Panc1 (cell line): ENCODE measurements around the gene DIP2C. TPM values are rescaled to one million over a fixed set of nuclear protein-coding genes. Genes with fewer than 3 reads are reported as not detected.

Source experiments
- ATAC-seq: fragments of 200-7000 bp; cut with Tn5 transposase; 2 replicates; pipeline ENCODE4 v1.9.1; 2020; ENCODE audit warnings: mild to moderate bottlenecking, moderate library complexity
- BruUV-seq: library from RNA; stranded (reverse); fragments of 400-500 nt; replicated peaks from 2 replicates; lab custom pipeline; 2021; lab: Mats Ljungman, UMichigan
- CTCF ChIA-PET: fragments of 300-600 bp; sonication (Branson Sonifier 250); formaldehyde crosslinking; loops from one replicate; lab custom pipeline; 2022; ENCODE audit warnings: antibody characterized with exemption; lab: Charles Lee
- POLR2A ChIA-PET: fragments of 300-600 bp; sonication (Branson Sonifier 250); formaldehyde crosslinking; loops from one replicate; lab custom pipeline; 2022; ENCODE audit warnings: antibody characterized with exemption; lab: Charles Lee
- DNase-seq: peaks from one replicate; pipeline ENCODE4 v3.0.0-alpha.2; 2010; ENCODE audit warnings: low read depth, low spot score
- H3K27ac ChIP-seq: 2 replicates; pipeline ENCODE4 v1.5.1; 2011; ENCODE audit warnings: mild to moderate bottlenecking, low read length, inconsistent platforms
- H3K27me3 ChIP-seq: fragments of 200-500 bp; sonication (Bioruptor generic); 2 replicates; pipeline ENCODE4 v1.6.0; 2014; ENCODE audit warnings: low read length, inconsistent platforms; ENCODE audit not compliant: control insufficient read depth, insufficient read depth
- H3K36me3 ChIP-seq: fragments of 200-500 bp; sonication (Bioruptor generic); 2 replicates; pipeline ENCODE4 v1.5.1; 2014; ENCODE audit warnings: inconsistent platforms, mild to moderate bottlenecking, low read length, moderate library complexity; ENCODE audit not compliant: control insufficient read depth, insufficient read depth
- H3K4me1 ChIP-seq: 2 replicates; pipeline ENCODE4 v1.5.1; 2011; ENCODE audit warnings: inconsistent platforms, mild to moderate bottlenecking, low read length, moderate library complexity; ENCODE audit not compliant: control insufficient read depth, insufficient read depth
- H3K4me3 ChIP-seq, 2 experiments: 2 replicates each; pipeline ENCODE4 v1.5.1; 2011 to 2012; ENCODE audit warnings: low read depth in 2 of 2, low read length in 2 of 2, mild to moderate bottlenecking in 2 of 2, inconsistent platforms in 1 of 2, moderate library complexity in 1 of 2
- H3K9me3 ChIP-seq: fragments of 200-500 bp; sonication (Bioruptor generic); 2 replicates; pipeline ENCODE4 v1.5.1; 2014; ENCODE audit warnings: low read depth, mild to moderate bottlenecking, inconsistent platforms, low read length, moderate library complexity; ENCODE audit not compliant: control insufficient read depth, insufficient read depth
- CTCF ChIP-seq: fragments of 450-650 bp; IDR thresholded peaks from 2 replicates; pipeline ENCODE4 v1.5.1; 2017; ENCODE audit warnings: mild to moderate bottlenecking
- POLR2AphosphoS5 ChIP-seq: IDR thresholded peaks from 2 replicates; pipeline ENCODE4 v1.6.1; 2012; ENCODE audit warnings: mild to moderate bottlenecking, low read depth, low read length, moderate library complexity
- REST ChIP-seq, 2 experiments: IDR thresholded peaks; 2 replicates each; pipeline ENCODE4 v1.6.1; 2011 to 2012; ENCODE audit warnings: low read depth in 2 of 2, control low read depth in 1 of 2, low read length in 1 of 2, mild to moderate bottlenecking in 1 of 2, moderate library complexity in 1 of 2; ENCODE audit not compliant: insufficient read depth in 1 of 2
- SIN3A ChIP-seq: IDR thresholded peaks from 2 replicates; pipeline ENCODE4 v1.6.1; 2012; ENCODE audit warnings: low read depth, mild to moderate bottlenecking, low read length, moderate library complexity, borderline replicate concordance; ENCODE audit not compliant: insufficient read depth
- TCF7L2 ChIP-seq: IDR thresholded peaks from 2 replicates; pipeline ENCODE4 v1.6.1; 2011; ENCODE audit warnings: mild to moderate bottlenecking, low read depth, low read length, inconsistent platforms
- in situ Hi-C: cut with HindIII; loops from 2 replicates; pipeline ENCODE4 v1.10.0; 2016; ENCODE audit warnings: low sequenced_read_pairs, low pct_unique_long_range_greater_than_20kb
- intact Hi-C: fragments of 100-400 bp; cut with micrococcal nuclease; formaldehyde crosslinking; loops from one replicate; pipeline ENCODE4 v1.10.0; 2022; ENCODE audit not compliant: unreplicated experiment
- total RNA-seq: library from RNA; stranded (reverse); gene quantifications from one replicate; pipeline ENCODE4 v1.2.1, GENCODE V29; 2021; ENCODE audit not compliant: unreplicated experiment

The DIP2C gene
- total RNA-seq, 1 experiment from 2014 or later: 13.2 TPM

- no peak for DNase-seq
- H3K36me3 ChIP-seq: no peaks in the 10 kb centered on the region
- ChIA-PET POLR2A (no interaction called here), CTCF (no interaction called here)
- no peak for ATAC-seq
- H3K27me3 ChIP-seq: no peaks in the 10 kb centered on the region
- TF ChIP-seq SIN3A (no peak), REST (IDR thresholded peaks at IDR 0.05; ENCODE audit: insufficient read depth in 1 of 2, low read depth in 2 of 2, low read length in 1 of 2) (no peak), POLR2AphosphoS5 (no peak), CTCF (no peak), TCF7L2 (no peak)
- in situ Hi-C loops: no loop called here
- no peaks in the 10 kb centered on the region for H3K4me1 ChIP-seq
- no peaks in the 10 kb centered on the region for H3K9me3 ChIP-seq
- no peak overlapping the region for H3K4me3 ChIP-seq
- no peak overlapping the region for H3K27ac ChIP-seq
- no TSS peak for BruUV-seq
- intact Hi-C loops: no loop called here
These were observed 187.9 kb downstream of the DIP2C start for GRCh38 chr10:501596-501995.

- ChIA-PET CTCF (interaction anchor here (0.7 to 1.6 kb wide), 2 partner anchors 10 to 43 kb away, joined by 3 read pairs; no protein-coding TSS in a partner anchor), POLR2A (no interaction called here)
- intact Hi-C loops (no loop called here), in situ Hi-C loops (no loop called here)
- BruUV-seq: no TSS peak
- Histone ChIP-seq H3K36me3 (no peaks in the 10 kb centered on the region), H3K27me3 (no peaks in the 10 kb centered on the region), H3K4me1 (no peaks in the 10 kb centered on the region), H3K9me3 (no peaks in the 10 kb centered on the region), H3K4me3 (no peak overlapping the region), H3K27ac (no peak overlapping the region)
- no peak for DNase-seq
- TF ChIP-seq SIN3A: no peak
- no peak for TF ChIP-seq CTCF
- TF ChIP-seq REST (IDR thresholded peaks at IDR 0.05; ENCODE audit: insufficient read depth in 1 of 2, low read depth in 2 of 2, low read length in 1 of 2): no peak
- TF ChIP-seq TCF7L2: no peak
- no peak for TF ChIP-seq POLR2AphosphoS5
- no peak for ATAC-seq
These were observed 188.6 kb downstream of the DIP2C start for GRCh38 chr10:500876-501275.
